Stomach (tissue), 9 donors: ENCODE data around the gene IGLL1. TPM values are rescaled to one million over a fixed set of nuclear protein-coding genes. Genes with fewer than 3 reads are reported as not detected.
"Not testable (repeated sequence)": the region's sequence is repeated elsewhere in the genome, so short reads cannot be mapped to it uniquely, and the experiment has no call there.

Source experiments
- DNase-seq, 2 donors: peaks; one replicate each; pipeline versions ENCODE4 v3.0.0 to v3.0.0-alpha.2; 2013 to 2019
- H3K27ac ChIP-seq, 5 donors: fragments of 200-600 bp in 4 of 5; sonication (generic) in 4 of 5; one replicate each; pipeline ENCODE4 v1.5.1; 2013 to 2019; ENCODE audit warnings: mild to moderate bottlenecking in 1 of 5, moderate library complexity in 1 of 5
- H3K27me3 ChIP-seq, 3 donors: fragments of 200-600 bp; sonication (generic); one replicate each; pipeline ENCODE4 v1.5.1; 2017 to 2019; ENCODE audit warnings: mixed run types in 1 of 3
- H3K36me3 ChIP-seq, 4 donors: fragments of 200-600 bp; sonication (generic); 1 replicate in 3 of 4; 2 replicates in 1 of 4; pipeline ENCODE4 v1.5.1; 2016 to 2019
- H3K4me1 ChIP-seq, 4 donors: fragments of 200-600 bp; sonication (generic); one replicate each; pipeline ENCODE4 v1.5.1; 2016 to 2019
- H3K4me3 ChIP-seq, 4 donors: fragments of 200-600 bp; sonication (generic) in 3 of 4; one replicate each; pipeline ENCODE4 v1.5.1; 2016 to 2019; ENCODE audit warnings: mild to moderate bottlenecking in 1 of 4
- H3K9me3 ChIP-seq, 4 donors: fragments of 200-600 bp; sonication (generic); one replicate each; pipeline ENCODE4 v1.5.1; 2016 to 2019
- EP300 ChIP-seq: sonication (generic); formaldehyde crosslinking; IDR thresholded peaks from one replicate; pipeline ENCODE4 v1.6.1; 2017; ENCODE audit warnings: antibody characterized with exemption
- POLR2A ChIP-seq, 4 donors: fragments of 450-650 bp; IDR thresholded peaks; one replicate each; pipeline ENCODE4 v1.6.1; 2016; ENCODE audit warnings: antibody characterized with exemption in 4 of 4, control low read depth in 2 of 4, mild to moderate bottlenecking in 1 of 4, moderate library complexity in 1 of 4
- POLR2AphosphoS5 ChIP-seq, 3 donors: sonication (generic); formaldehyde crosslinking; IDR thresholded peaks; one replicate each; pipeline ENCODE4 v1.6.1; 2016; ENCODE audit warnings: antibody characterized with exemption in 3 of 3
- WGBS, 5 donors: extraction: QIAGEN DNeasy Blood & Tissue Kit in 3 of 5; methylation state at CpG; one replicate each; pipeline versions ENCODE4 v1.1.5 to v1.1.7; 2013 to 2018; 5-methylcytosine and 5-hydroxymethylcytosine counted together
- intact Hi-C: fragments of 100-400 bp; cut with DNase I; formaldehyde crosslinking; loops from one replicate; pipeline ENCODE4 v1.15.1; 2023; ENCODE audit warnings: low total_unique reads
- polyA plus RNA-seq, 3 donors: library from polyadenylated mRNA; stranded (reverse); fragments of 200-250 nt; gene quantifications; one replicate each; pipeline ENCODE4 v1.2.3, GENCODE V29; 2013
- total RNA-seq, 5 donors: library from RNA; depleted of rRNA; stranded (reverse); fragments of >200 nt; gene quantifications; one replicate each; pipeline versions ENCODE4 v1.1.0 to v1.2.3, GENCODE V29; 2014 to 2016
- TF ChIP-seq, protein P1 (sequence below), 7 experiments: fragments of 450-650 bp in 4 of 7; fragments of 200-600 bp in 3 of 7; sonication (generic) in 3 of 7; IDR thresholded peaks; one replicate each; pipeline ENCODE4 v1.5.1; 2016 to 2019; ENCODE audit warnings: antibody characterized with exemption in 7 of 7, control low read depth in 2 of 7, mild to moderate bottlenecking in 1 of 7
- donor health status: healthy with polysubstance abuse.
- donor health status: Bipolar disorder and iron deficiency.
- donor health status: healthy.

The IGLL1 gene
- total and polyA plus RNA-seq, 8 donors = 0.55 TPM; not detected in 7

DNA sequence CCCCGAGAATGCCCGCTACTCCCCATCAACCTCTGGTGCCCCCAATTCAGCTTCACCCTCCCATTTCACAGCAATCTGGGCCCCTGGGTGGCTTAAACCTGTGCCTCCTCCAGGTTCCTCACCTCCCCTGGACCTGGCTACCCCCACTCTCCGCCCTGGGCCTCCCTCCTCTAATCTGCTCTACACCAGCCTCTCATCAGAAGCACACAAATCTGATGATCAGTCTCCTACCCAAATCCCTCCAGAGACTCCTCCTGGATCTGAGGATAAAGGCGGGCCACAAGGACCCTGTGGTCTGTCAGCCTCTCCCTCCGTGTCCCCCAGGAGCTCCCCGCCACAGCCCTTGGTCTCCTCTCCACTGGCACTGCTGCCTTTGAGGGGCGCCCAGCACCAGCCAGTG, 23.2 kb upstream of the IGLL1 start:
- 84 to 93% (median 84%) methylated on average over 4 to 7 of the region's 7 CpGs for WGBS, 5 donors
- TF ChIP-seq POLR2A (IDR thresholded peaks at IDR 0.05) (no peak), POLR2AphosphoS5 (IDR thresholded peaks at IDR 0.05) (no peak), EP300 (no peak)
- TF ChIP-seq, protein P1, sequence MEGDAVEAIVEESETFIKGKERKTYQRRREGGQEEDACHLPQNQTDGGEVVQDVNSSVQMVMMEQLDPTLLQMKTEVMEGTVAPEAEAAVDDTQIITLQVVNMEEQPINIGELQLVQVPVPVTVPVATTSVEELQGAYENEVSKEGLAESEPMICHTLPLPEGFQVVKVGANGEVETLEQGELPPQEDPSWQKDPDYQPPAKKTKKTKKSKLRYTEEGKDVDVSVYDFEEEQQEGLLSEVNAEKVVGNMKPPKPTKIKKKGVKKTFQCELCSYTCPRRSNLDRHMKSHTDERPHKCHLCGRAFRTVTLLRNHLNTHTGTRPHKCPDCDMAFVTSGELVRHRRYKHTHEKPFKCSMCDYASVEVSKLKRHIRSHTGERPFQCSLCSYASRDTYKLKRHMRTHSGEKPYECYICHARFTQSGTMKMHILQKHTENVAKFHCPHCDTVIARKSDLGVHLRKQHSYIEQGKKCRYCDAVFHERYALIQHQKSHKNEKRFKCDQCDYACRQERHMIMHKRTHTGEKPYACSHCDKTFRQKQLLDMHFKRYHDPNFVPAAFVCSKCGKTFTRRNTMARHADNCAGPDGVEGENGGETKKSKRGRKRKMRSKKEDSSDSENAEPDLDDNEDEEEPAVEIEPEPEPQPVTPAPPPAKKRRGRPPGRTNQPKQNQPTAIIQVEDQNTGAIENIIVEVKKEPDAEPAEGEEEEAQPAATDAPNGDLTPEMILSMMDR (IDR thresholded peaks at IDR 0.05) = no peak
- no peaks in the 10 kb centered on the region for H3K27me3 ChIP-seq
- no peak for DNase-seq
- H3K9me3 ChIP-seq = no peaks in the 10 kb centered on the region
- no peak overlapping the region for H3K4me3 ChIP-seq
- H3K27ac ChIP-seq = no peak overlapping the region
- H3K4me1 ChIP-seq = no peaks in the 10 kb centered on the region
- intact Hi-C loops = no loop called here
- no peaks in the 10 kb centered on the region for H3K36me3 ChIP-seq

DNA sequence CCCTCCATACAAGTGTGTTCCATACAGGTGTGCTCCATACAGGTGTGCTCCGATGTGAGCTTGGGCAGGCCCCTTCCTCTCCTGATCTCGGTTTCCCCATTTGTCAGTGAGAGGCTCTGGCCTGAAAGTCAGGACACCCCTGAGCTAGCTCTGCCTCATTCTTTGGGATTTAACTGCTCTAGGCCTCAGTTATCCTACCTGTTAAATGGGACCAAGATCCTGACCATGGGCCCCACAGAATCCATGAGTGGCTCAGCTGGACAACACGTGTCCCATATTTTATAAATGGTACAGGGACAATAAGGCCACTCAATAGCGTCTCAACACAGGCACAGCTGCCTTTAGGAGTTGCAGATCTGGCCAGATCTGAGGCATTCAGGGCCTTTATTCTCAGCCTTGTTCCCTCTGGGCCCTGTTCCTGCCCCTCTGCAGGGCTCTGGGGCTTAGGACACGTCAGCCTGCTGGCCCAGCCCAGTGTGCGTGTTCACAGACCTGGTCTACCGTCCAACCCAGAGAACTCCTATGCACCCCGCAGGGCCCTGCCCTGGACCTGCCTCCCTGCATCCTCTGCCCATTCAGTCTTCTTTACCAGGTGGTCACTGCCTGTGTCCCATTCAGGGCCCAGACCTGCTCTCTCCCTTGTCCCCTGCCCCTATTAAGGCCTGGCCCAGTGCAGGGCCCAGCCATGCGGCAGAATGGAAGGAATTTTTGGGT, 18.9 kb upstream of the IGLL1 start:
- no peak overlapping the region for H3K27ac ChIP-seq
- H3K36me3 ChIP-seq = no peaks in the 10 kb centered on the region
- H3K27me3 ChIP-seq = no peaks in the 10 kb centered on the region
- H3K4me3 ChIP-seq = no peak overlapping the region
- 89 to 94% (median 93%) methylated on average over 9 of the region's 9 CpGs for WGBS, 5 donors
- no peak for DNase-seq
- intact Hi-C loops = no loop called here
- H3K9me3 ChIP-seq = no peaks in the 10 kb centered on the region
- TF ChIP-seq POLR2AphosphoS5 (IDR thresholded peaks at IDR 0.05) (no peak), EP300 (no peak), POLR2A (IDR thresholded peaks at IDR 0.05) (no peak)
- TF ChIP-seq, protein P1 (IDR thresholded peaks at IDR 0.05) = no peak
- no peaks in the 10 kb centered on the region for H3K4me1 ChIP-seq

DNA sequence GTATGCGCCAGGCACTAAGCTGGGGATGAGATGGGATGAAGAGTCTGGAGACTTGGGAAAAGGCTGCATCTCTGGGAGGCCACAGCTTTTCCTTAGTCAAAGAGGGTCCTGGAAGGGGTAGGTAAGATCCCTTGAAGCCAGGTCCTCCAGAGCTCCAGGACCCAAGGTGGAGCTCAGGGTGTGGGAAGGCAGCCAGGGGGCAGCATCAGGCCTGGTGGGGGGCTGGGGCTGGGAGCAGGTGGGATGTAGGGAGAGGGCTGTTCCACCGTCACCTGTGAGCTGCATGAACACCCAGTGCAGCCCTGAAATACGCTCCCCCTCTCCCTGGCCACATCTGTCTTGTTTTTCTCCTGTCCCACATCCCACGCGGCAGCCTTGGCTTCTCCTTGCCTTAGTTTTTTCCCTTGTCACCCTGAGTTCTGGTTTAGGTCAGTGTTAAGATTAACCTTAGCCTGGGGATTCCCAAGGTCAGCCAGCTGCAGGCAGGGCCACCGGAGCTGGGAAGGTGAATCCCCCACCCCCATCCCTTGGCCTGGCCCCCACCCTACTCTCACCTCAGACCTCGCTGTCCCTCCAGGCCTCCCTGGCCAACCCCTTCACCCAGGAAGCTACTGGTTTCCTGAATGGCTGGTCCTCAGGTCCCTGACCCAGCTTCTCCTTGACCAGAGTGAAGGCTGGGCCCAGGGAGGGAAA, 17.6 kb upstream of the IGLL1 start:
- intact Hi-C loops, H3K4me1 ChIP-seq: not testable (repeated sequence)
- 59 to 84% (median 64%) methylated on average over 4 to 7 of the region's 7 CpGs for WGBS, 5 donors

DNA sequence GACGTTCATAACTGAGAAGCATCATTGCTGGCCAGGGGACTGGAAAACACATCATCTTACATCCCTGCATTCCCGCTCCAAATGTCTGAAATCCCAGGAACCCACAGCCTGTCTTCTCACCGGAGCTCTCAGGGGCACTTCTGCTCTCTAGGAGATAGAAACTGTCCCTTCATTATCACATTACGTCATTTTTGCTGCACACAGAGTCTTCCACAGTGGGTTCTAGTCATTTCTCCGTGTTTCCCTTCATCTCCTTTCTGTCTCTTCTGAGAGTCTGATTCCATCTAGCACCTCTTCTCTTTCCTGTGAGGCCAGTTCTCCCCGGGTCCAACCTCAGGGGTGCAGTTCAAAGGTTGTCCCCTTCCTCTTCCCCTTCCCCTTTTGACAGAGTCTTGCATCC, 15.8 kb upstream of the IGLL1 start:
- DNase-seq, H3K27ac ChIP-seq, H3K36me3 ChIP-seq, H3K4me3 ChIP-seq, H3K4me1 ChIP-seq, intact Hi-C loops, H3K9me3 ChIP-seq: not testable (repeated sequence)
- peaks cover 0 to 11% (median 0%) of the 10 kb centered on the region in 3 donors for H3K27me3 ChIP-seq
- whole genome bisulfite sequencing, 5 donors = 39 to 54% (median 50%) methylated on average over 6 of the region's 6 CpGs

More for the DNA sequence above, 17.6 kb upstream of the IGLL1 start:
- not testable (repeated sequence) for H3K4me3 ChIP-seq, H3K36me3 ChIP-seq, DNase-seq, H3K27ac ChIP-seq, H3K27me3 ChIP-seq, H3K9me3 ChIP-seq

DNA sequence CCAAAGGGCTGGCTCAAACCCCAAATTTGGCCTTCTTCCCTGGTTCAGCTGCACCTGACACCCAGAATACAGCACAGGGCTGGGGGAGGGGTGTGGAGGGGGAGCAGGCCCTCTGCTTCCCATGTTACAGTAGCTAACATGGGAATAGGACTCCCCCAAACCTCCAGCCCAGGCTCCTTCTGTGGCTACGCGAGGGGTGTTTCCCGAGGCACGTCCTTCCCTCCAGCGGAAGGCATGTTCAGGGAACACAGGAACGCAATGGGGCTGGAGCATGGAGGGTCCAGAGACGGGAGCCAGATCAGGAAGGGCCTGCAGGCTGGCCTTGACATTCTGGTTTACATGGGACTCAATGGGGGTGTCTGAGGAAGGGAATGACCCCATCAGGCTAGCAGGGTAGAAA, 11.8 kb upstream of the IGLL1 start:
- Histone ChIP-seq H3K4me1 (no peaks in the 10 kb centered on the region), H3K27me3 (peaks cover 0 to 12% (median 0%) of the 10 kb centered on the region in 3 donors), H3K9me3 (peaks cover 0 to 3% (median 0%) of the 10 kb centered on the region in 4 donors), H3K27ac (no peak overlapping the region), H3K36me3 (no peaks in the 10 kb centered on the region), H3K4me3 (no peak overlapping the region)
- TF ChIP-seq, protein P1 (IDR thresholded peaks at IDR 0.05) = no peak
- TF ChIP-seq POLR2A (IDR thresholded peaks at IDR 0.05) (no peak), POLR2AphosphoS5 (IDR thresholded peaks at IDR 0.05) (no peak), EP300 (no peak)
- intact Hi-C loops = no loop called here
- WGBS, 5 donors = 88 to 95% (median 90%) methylated on average over 6 to 7 of the region's 7 CpGs
- DNase-seq = no peak
